NCI-H226 (cell line): ENCODE data around the gene RBMS3.
"Not testable (repeated sequence)": the region's sequence is repeated elsewhere in the genome, so short reads cannot be mapped to it uniquely, and the experiment has no call there.

Experiments used
- DNase-seq: peaks from one replicate; pipeline ENCODE4 v3.0.0-alpha.2; 2015

Gene RBMS3

DNA sequence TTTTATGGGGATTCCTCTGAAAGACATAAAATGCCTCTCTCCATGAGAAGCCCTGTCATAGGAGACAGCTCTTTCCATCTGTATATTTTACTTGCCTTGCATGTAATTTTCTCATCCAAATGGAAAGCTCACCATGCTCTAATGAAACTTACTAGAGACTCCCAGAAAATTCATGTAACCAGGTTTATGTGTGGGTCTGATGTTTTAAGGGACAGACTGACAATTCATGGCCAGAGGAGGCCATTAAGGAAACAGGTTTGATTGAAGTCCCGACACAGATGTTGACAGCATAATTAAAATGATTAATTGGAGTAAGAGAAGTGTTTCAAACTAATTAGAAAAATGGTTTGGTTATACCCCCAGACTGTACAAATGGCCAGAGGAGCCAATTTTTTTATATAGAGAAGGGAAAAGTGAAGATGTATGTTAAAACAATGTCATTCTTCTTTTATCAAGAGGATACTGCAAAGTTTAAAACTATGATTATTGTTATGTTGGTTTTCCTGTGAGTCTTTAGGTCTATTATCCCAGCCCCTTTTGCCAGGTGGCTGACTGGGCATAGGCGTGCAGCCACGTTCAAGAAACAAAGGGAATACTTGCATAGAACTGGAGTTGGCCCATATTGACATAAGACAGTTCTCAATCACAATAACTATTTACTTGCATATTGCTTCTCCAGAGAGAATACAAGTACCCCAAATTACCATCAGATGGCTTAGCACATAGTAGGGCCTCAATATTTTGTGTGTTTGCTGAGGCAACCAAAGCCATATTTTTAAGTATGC, 64.8 kb downstream of the RBMS3 start:
- DNase-seq, result no peak

DNA sequence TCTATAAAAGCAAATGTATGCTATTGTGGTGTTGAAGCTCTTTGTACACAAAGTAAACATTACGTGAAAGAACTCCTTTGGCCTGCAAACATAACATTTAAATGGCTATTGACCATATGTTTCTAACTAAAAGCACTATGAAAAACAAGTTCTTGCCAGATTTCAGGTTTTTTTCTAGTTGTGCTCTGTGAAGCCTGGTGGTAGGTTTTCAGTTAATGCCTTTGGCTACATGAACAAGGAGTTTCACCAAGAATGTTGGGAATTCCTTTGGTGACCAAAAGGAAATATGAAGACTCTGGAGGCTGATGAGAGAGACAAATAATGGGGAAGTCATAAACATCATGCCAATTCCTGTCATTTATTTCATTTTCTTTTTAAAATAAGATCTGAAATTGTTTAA, 66.0 kb downstream of the RBMS3 start:
- DNase-seq, result peak; percentile 40

DNA sequence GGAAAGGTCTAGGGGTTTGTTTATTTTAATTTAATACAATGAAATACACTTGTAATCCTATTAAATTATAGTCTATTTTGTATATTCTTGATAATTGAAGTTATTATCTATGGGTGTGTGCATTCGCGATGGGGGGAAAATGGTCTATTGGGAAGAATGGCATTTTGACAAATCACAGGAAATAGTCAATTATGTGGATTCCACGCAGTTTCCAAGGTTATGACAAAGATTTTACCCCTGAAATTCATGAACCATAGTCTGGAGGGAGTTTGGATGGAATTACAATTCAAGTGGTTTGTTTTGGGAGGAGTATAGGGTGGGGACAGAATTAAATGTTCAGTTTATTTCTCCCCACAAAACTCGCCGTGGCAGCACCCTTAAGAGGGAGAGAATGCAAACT, 66.5 kb downstream of the RBMS3 start:
- no peak for DNase-seq

DNA sequence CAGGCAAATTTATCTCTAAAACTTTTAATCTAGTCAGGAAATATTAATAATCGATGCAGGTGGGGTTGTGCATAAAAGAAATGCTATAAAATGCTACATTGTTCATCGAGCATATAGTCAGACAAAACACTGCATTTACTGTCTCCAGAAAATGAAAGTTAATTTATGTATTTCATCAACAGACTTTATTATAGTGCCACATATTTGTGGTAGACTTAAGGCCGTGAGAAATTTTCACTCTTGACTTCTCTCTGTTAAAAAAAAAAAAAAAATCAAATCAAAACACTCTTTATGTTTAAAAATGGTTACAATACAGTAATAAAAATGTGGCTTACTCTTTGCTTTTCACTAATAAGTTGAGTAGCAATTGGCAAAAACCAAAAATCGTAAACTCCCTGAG, 67.4 kb downstream of the RBMS3 start:
- no peak for DNase-seq

DNA sequence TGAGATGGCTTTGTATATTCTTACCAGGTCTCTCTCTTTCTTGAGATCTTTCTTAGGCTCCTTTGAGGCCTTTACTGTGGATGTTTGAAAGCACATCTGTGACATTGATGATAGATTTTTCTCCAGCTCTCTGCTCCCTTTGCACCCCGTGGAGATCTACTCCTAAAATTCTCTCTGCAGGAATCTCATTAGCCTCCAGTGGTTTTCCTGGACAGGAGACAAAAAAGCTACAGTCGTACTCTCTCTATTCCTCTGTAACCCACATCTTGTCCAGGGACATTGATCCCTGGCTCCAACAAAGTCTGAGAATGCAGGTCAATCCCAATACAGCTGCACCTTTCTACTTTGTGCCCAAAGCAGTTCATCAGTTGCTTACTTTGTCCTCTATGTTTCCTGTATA, 68.2 kb downstream of the RBMS3 start:
- no peak for DNase-seq

DNA sequence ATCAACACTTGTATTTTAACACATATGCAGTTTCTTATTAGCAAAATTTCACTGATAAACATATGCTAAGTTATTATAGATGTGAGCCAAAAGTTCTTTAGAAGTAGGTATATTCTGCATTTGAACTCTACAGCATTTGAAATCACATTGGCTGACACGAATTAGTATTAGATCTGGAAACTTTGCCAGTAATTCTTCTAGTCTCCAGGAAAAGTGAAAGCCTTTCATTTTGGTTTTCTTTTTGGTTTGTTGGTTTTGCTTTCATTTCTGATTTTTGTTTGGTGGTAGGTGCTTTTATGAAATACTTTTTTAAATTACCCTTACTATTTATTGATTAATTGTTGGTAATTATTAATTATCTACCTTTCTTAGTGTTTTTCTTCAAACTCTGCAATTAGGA, 72.9 kb downstream of the RBMS3 start:
- DNase-seq, result no peak

DNA sequence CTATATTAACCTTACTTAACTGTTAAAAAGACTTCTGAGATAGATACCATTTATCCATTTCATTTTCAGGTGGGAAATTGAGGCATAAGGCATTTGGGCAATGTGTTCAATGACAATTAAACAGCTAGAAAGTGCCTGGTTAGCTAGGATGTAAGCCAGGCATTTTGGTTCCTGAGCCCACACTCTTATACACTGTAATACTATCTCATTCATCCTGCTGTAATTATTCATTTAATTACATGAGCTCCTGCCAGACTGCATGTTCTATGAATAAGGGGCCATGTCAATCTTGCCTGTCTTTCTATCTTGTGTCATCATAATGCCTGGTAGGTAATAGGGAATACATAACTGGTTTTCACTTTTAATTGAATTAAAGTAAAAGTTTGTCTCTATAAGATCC, 74.0 kb downstream of the RBMS3 start:
- no peak for DNase-seq

DNA sequence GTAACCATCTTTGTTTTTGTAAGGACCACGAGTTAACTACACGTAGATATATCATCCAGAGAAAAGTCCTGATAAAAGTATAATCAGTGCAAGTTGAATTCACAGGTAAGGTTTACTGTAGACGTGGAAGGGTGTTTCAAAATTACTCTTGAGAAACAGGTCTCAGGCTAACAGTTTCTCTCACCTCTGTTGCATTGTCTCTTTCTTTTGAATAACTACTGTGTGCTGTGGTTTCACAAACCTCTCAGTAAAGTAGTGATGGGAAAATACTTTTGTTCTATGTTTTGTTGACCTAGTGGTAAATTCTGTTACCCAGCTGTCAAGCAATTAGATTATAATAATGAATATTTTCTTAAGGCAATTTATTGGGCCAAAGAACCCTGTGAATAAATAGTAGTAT, 75.2 kb downstream of the RBMS3 start:
- DNase-seq, result no peak

DNA sequence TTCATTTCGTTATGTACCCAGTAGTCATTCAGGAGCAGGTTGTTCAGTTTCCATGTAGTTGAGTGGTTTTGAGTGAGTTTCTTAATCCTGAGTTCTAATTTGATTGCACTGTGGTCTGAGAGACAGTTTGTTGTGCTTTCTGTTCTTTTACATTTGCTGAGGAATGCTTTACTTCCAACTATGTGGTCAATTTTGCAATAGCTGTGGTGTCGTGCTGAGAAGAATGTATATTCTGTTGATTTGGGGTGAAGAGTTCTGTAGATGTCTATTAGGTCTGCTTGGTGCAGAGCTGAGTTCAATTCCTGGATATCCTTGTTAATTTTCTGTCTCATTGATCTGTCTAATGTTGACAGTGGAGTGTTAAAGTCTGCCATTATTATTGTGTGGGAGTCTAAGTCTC, 79.4 kb downstream of the RBMS3 start:
- DNase-seq, result not testable (repeated sequence)

DNA sequence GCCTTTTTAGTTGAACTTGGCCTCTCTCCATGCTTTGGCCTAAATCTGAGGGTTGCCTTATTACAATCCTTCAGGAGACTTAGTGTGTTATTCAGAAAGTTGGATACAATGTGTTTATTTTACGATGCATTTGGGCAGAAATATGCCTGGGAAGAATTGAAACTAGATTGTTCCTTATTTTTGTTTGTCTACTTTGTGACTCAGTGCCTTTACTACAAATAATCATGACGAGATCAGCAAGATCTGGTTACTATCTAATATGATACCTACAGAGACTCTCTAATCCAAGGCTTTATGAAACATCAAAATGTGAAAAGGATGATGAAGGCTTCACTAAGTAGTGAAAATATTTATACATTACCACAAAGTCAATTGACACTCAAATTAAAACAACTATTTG, 82.2 kb downstream of the RBMS3 start:
- no peak for DNase-seq

DNA sequence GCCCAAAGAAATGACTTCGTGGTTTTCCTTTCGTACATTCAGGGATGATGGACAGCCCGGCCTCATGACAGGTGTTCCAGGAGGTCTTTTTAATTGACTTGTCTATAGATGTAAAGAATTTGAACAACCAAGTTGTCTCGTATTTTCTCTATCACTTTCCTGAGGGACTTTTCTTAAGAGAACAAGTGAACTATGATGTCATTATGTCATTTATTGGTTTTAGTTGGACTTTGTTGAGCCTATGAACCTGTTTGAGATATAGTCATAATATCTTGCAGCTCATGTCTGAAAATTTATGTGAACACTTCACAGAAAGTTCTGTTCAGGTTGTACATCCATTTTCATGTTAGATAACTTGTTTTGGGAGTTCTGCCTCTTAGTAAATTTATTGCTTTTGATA, 89.2 kb downstream of the RBMS3 start:
- no peak for DNase-seq

DNA sequence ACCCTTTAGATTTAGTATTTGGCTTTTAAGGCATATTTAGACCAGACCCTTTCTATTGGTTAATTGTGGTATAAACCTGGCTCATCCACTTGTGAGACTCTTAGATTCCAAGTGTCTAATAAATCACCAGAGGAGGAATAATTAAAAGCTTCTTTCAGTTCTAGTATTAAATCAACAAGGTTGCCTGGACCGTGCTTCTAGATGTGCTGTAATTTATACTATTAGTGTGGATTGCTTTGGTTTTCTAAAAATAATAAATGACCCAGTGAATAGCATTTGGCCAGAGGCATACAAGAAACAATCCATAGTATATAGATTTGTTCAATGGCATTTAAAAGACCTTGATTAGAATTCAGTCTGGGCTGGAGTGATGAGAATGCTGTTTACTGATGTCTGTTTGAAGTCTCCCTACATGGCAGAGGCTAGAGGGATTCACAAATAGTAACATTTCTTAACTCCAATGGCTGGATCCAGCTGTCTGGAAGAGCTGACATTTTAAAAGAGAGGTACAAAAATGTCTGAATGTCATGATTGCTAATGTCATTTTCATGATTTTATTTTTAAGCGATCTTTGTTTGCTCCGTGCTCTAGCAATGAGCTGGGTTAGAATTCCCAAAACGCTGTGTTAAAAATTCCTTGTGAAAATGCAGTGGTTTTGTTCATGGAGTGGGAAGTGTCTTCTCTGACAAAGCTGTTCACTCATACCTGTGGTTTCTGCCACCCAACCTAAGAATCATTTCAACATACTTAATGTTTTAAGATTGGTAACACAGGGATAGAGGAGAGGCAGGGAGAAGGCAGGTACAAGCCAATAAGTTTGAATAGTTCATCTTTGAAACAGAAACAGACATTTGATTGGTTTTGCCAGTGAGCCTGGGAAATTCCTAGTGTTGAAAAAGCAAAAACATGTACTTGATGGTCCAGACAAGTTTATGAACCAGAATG, 89.9 kb downstream of the RBMS3 start:
- peak; percentile 23 for DNase-seq

DNA sequence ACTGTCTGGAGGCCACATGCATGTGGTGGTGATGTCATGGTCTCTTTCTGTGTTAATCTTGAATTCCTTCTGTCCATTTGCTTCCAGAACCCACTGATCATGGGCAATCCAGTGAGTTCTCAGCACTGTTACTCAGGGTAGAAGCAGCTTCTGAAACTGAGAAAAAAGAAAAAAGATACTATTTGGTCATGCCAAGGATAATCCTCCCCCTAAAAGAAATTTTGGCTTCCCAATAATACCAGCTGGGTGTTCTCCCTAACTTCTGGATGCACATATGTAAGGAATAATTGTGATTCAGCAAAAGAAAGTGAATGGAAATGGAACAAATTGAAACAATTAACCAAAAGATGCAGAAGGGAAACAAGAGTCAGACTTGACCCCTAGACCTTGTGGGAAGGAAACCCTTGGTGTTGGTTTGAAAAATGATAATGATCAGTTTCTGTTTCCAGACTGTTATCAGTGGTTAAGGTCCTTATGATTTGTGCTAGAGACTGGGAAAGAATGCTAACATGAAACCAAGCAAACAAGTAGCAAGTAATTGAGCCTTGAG, 92.3 kb downstream of the RBMS3 start:
- DNase-seq, result peak; percentile 30

DNA sequence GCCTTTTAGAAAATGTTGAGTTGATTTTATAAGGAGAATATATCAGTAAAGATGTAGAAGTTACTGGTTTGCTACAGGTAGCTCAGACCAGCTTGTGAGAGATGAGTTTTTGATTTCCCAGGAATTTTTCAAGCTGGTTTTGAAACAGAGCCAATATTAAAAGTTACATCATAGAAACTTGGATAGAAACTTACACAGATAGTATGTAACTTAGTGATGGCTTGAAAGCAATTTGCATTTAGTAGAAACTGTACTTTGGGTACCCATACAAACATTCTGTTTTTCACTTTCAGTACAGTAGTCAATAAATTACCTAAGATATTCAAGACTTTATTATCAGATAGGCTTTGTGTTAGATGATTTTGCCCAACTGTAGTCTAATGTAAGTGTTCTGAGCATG, 93.4 kb downstream of the RBMS3 start:
- no peak for DNase-seq

DNA sequence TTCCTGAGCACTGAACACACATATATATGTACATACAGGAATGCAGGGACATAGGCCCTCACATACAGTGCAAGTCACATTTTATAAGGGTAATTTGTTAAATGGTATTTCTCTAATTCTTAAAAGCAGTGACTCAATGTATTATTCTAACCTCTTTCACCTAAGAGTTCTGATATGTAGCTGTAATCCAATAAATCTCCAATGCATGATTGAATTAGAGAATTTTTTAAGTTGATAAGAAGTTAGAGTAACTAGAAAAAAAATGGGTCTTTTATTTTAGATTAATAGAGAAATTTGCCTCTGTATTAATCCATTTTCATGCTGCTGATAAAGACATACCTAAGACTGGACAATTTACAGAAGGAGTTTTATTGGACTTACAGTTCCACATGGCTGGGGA, 98.2 kb downstream of the RBMS3 start:
- no peak for DNase-seq

DNA sequence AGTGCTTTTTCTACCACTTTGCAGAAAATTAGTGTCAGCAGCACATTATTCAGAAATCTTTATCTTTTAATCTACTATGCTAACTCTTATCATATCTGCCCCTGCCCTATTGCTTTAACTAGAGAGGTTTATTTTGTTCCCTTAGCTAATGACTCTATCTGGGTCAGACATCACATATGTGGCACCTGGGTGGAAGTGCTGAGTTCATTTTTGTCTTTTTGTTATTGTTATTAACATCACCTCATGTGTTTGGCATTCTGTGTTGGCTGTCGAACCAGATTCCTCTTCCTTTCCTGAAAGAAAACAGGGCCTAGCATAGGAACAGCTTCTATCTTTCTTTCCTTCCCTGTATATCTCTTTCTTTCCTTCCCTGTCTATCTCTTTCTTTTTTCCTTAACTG, 100.7 kb downstream of the RBMS3 start:
- DNase-seq, result peak; percentile 32

DNA sequence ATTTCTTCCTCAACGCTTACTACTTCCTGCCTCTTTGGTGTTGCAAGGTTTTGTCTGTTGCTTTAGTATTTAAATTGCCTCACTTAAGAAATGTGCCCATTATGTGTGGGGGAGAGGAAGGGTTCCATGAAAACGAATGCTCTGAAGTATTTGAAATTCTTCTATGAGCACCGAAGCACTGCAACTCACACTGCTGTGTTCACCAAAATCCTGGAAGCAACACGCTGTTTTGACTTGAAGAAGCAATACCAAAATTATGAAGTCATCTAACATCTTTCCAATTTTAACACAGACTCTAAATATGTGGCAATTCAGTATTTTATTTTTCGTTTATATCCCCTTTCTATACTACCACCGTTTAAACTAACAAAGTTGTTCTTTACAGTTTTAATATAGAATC, 101.5 kb downstream of the RBMS3 start:
- no peak for DNase-seq

DNA sequence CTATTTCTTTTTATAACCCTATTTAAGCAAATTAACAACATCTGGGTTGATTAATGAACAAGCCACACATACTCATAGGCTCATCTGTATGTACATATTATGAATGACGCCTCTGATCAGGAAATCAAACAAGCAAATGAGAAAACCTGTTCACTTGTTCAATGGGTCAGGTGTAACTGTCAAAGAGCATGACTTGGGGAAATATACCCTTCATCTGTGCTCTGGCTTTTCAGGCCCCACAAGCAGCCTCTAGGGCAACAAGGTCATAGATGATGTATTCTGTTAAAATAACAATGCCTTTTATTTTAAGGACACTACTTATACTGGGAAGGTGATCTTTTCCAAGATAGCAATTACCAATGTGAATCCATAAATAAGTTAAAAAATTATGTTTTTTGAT, 102.0 kb downstream of the RBMS3 start:
- no peak for DNase-seq

DNA sequence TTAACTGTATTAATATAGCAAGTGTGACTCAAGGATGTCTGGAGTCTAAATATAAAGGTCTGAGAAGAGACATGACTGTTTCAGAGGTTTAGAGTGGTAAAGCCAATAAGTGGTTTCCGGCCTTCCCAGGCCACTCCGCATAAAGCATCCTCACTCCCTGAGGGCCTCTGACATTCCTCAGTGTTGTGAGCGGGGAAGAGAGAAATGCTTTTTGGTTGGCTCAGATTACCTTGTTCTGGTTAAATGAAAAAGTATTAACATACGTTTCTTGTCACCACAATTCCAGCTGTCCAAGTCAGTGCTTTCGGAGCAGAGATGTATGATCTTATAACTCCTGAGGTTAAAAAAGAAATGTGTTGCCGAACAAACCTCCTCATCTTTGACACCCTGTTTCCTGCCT, 103.8 kb downstream of the RBMS3 start:
- no peak for DNase-seq

DNA sequence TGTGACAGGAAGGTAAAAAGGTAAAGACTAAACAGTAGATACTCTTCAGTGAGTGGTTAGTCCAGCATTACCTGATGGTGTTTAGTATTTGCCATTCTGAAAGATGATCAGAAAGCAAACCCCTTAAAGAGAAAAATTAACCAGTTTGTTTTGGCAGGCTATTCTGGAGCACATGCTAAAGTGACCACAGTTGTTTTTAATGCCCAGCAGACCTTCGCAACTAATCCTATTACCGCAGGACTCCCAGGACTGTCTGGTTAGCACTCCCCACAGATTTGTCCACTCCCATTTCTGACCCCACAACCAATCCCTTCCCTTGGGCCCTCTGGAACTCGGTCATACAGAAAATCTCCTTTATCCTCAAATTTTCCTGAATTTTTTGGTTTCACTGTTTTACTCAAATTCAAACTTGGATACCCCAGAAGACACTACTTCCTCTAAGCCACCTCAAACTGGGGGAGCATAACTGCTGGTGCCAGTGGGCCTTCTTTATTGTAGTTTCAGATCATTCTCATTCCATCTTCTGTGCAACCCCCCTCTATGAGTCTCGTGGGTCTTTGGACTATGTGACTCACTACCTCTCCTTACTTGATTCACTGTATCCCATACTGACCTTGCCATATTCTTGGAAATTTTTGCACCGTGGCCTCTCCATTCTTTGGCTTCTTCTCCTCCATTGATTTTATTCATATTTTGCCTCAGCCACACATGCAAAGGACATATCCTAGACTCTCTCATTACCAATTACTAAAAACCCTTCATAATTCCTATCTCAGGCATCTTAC, 104.4 kb downstream of the RBMS3 start:
- DNase-seq, result no peak

DNA sequence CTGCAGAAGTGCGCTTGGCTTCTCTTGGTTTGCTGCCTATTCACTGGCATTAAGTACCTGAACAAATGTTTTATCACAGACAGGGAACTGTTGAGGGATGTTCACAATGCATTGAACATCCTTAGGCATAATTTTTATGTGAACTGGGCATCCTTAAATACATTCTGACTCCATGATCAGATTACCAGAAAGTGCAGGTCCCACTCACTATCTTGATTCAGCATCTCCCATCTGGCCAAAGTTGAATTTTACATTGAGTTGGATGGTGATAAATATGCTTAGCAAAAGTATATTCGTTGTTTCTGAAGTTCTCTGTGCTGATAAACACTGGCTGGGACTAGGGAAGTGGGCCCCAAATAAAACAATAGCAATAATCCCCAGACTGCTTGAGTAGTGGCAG, 108.5 kb downstream of the RBMS3 start:
- no peak for DNase-seq

DNA sequence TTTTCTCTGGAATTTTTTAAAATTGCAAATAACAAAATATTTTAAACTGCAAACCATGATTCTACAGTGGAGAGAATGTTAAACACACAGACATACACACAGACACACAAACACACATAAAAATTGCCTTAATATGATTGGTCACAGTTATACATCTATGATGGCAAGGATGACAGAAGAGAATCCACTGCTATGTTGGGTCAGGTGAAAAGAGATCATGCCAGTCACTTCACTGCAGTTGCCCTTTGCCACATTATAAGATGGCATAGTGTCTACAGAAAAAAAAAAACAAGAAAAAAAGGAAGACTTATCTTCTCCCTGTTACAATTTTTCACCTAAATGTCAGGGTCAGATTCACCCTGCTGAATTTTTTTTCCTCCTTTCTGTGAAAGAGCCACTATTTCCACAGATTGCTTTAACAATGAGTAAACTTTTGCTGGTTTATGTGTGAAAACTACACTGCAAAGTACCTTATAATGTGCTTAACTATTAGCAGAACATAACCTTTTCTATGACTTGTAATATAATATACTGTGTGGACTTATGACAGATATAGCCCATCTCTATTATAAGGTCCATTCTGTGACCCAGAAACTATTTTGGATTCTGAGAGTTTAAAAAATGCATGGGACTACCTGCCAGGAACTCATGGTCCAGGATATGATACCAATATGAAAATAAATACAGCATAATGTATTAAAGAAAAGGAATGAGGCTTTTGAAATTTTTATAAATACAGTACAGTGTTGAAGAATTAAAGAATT, 111.9 kb downstream of the RBMS3 start:
- no peak for DNase-seq
